ENCODE measurements around the gene GORASP2. TPM values are rescaled to one million over a fixed set of nuclear protein-coding genes. Genes with fewer than 3 reads are reported as not detected.
A peak's percentile ranks its signal among the peaks of the same experiment; 100 is the strongest.

Gene GORASP2
- total RNA-seq, 1 donor from 2014 or later: 94.7 TPM

- no peak for DNase-seq (ENCODE audit: extremely low spot score, unreplicated experiment)
- Mint-ChIP-seq H3K27me3 (ENCODE audit: unreplicated experiment) (no peaks in the 10 kb centered on the region), H3K4me3 (ENCODE audit: unreplicated experiment) (no peak overlapping the region), H3K4me1 (ENCODE audit: unreplicated experiment) (peaks cover 9% of the 10 kb centered on the region), H3K36me3 (ENCODE audit: unreplicated experiment) (no peaks in the 10 kb centered on the region), H3K9me3 (ENCODE audit: unreplicated experiment) (no peaks in the 10 kb centered on the region), H3K27ac (ENCODE audit: unreplicated experiment) (no peak overlapping the region)
- no peak for TF ChIP-seq CTCF (IDR thresholded peaks at IDR 0.05)
Observed at GRCh38 chr2:170924969-170925368, 4.1 kb upstream of the GORASP2 start.

GRCh38 chr2:170925923-170926322 lies 3.1 kb upstream of the GORASP2 start:
- DNase-seq (ENCODE audit: extremely low spot score, unreplicated experiment): no peak
- Mint-ChIP-seq H3K36me3 (ENCODE audit: unreplicated experiment) (no peaks in the 10 kb centered on the region), H3K4me3 (ENCODE audit: unreplicated experiment) (no peak overlapping the region), H3K27me3 (ENCODE audit: unreplicated experiment) (no peaks in the 10 kb centered on the region), H3K27ac (ENCODE audit: unreplicated experiment) (no peak overlapping the region), H3K9me3 (ENCODE audit: unreplicated experiment) (no peaks in the 10 kb centered on the region), H3K4me1 (ENCODE audit: unreplicated experiment) (peaks cover 17% of the 10 kb centered on the region)
- TF ChIP-seq CTCF (IDR thresholded peaks at IDR 0.05): no peak

- no peaks in the 10 kb centered on the region for H3K36me3 Mint-ChIP-seq (ENCODE audit: unreplicated experiment)
- no peaks in the 10 kb centered on the region for H3K27me3 Mint-ChIP-seq (ENCODE audit: unreplicated experiment)
Observed at GRCh38 chr2:170926743-170927297, 2.2 kb upstream of the GORASP2 start.

GRCh38 chr2:170928036-170928823 lies 823 bp upstream of the GORASP2 start:
- Mint-ChIP-seq H3K27me3 (ENCODE audit: unreplicated experiment) (no peaks in the 10 kb centered on the region), H3K27ac (ENCODE audit: unreplicated experiment) (peak overlapping the region; percentile 86), H3K4me3 (ENCODE audit: unreplicated experiment) (peak overlapping the region; percentile 79), H3K4me1 (ENCODE audit: unreplicated experiment) (peaks cover 33% of the 10 kb centered on the region), H3K9me3 (ENCODE audit: unreplicated experiment) (no peaks in the 10 kb centered on the region), H3K36me3 (ENCODE audit: unreplicated experiment) (peaks cover 3% of the 10 kb centered on the region)
- DNase-seq (ENCODE audit: extremely low spot score, unreplicated experiment): no peak
- no peak for TF ChIP-seq CTCF (IDR thresholded peaks at IDR 0.05)

More at GRCh38 chr2:170926743-170927297, 2.2 kb upstream of the GORASP2 start:
- Mint-ChIP-seq H3K4me3 (ENCODE audit: unreplicated experiment) (no peak overlapping the region), H3K27ac (ENCODE audit: unreplicated experiment) (no peak overlapping the region), H3K9me3 (ENCODE audit: unreplicated experiment) (no peaks in the 10 kb centered on the region), H3K4me1 (ENCODE audit: unreplicated experiment) (peaks cover 26% of the 10 kb centered on the region)
- no peak for TF ChIP-seq CTCF (IDR thresholded peaks at IDR 0.05)
- no peak for DNase-seq (ENCODE audit: extremely low spot score, unreplicated experiment)

- DNase-seq (ENCODE audit: extremely low spot score, unreplicated experiment): no peak
- H3K27ac Mint-ChIP-seq (ENCODE audit: unreplicated experiment): peak overlapping the region; percentile 85
- H3K9me3 Mint-ChIP-seq (ENCODE audit: unreplicated experiment): no peaks in the 10 kb centered on the region
- H3K4me1 Mint-ChIP-seq (ENCODE audit: unreplicated experiment): peaks cover 40% of the 10 kb centered on the region
- H3K4me3 Mint-ChIP-seq (ENCODE audit: unreplicated experiment): peak overlapping the region; percentile 85
- no peak for TF ChIP-seq CTCF (IDR thresholded peaks at IDR 0.05)
- H3K27me3 Mint-ChIP-seq (ENCODE audit: unreplicated experiment): no peaks in the 10 kb centered on the region
- peaks cover 3% of the 10 kb centered on the region for H3K36me3 Mint-ChIP-seq (ENCODE audit: unreplicated experiment)
Observed at GRCh38 chr2:170929686-170930050, 615 bp downstream of the GORASP2 start.

All from osteocyte (in vitro differentiated cells).